HG03521 (cell line): Measurements from ENCODE around the gene PRR15L.
"Not testable (repeated sequence)": the region's sequence is repeated elsewhere in the genome, so short reads cannot be mapped to it uniquely, and the experiment has no call there.

Experiments
- ATAC-seq: cut with Tn5 transposase; IDR thresholded peaks from one replicate; pipeline ENCODE4 v1.9.1; 2021; ENCODE audit warnings: mild to moderate bottlenecking, moderate library complexity; ENCODE audit not compliant: unreplicated experiment

The PRR15L gene

DNA sequence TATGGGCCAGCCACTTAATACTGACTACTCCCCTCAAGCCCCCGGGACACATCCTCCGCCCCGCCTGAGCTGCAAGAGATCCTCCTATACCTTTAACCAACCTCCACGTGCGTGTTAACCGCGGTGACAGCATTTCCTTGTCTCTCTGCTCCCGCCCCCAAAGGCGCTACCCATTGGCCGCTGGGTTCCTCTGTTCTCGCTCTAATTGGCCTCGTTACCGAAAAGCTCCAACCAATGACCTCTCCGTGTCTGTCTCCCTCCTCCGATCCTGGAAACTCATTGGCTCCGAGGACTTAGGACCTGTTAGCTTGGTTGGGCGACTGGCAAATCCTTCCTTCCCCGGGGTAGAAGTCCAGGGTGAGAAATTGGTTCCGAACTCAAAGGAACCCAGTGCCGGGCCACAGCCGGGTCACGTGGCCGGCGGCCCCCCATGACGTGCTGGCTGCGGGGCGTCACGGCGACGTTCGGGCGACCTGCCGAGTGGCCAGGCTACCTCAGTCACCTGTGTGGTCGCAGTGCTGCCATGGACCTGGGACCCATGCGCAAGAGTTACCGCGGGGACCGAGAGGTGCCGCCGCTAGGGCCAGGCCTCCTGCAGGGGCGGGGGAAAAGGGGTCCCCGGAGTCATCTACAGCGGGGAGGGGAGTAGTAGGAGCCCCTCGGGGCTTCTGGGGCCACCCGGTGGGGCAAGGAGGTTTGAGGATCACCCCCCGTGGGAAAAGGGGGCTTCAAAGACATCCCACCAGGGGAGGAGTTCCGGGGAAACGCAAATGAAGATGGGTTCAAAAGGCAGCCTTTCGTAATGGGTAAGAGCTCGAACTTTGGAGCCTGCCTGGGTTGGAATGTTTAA is 16.2 kb downstream of the PRR15L start, which contains the start of gene PNPO:
Gene PNPO (plus strand): TSS at position 326 of the 850 bp plus-strand sequence. CDS start 105 bp downstream, at position 431.
- peak; percentile 90 for ATAC-seq

DNA sequence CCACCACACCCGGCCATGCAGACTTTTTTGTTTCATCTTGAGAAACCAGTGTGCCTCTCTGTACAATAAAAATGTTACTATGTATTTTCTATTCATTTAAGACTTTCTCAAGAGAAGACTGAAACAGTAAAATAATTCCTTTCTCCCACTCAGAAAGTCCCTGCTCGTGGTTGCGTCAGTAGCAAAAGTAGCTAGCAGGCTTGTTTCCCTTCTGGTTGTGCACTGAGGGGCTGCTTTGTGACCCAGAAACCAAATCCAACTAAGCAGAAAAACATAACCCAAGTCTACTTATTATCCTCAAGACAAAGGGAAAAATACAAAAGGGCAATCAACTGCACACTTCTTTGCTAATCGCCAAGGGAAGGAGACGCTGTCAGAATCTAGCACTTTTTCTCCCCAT is 19.7 kb downstream of the PRR15L start:
- ATAC-seq: no peak

- no peak for ATAC-seq
These were observed 21.7 kb downstream of the PRR15L start for GRCh38 chr17:47935961-47936360.

DNA sequence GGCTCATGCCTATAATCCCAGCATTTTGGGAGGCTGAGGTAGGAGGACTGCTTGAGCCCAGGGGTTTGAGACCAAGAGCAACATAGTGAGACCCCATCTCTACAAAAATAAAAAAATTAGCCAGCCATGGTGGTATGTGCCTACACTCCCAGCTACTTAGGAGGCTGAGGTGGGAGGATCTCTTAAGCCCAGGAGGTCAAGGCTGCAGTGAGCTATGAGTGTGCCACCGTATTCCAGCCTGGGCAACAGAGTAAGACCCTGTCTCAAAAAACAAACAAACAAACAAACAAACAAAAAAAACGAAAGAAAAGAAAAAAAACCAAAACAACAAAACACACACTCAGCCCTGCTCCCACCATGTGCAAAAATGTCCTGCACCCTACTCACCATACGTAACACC is 22.2 kb downstream of the PRR15L start:
- ATAC-seq: not testable (repeated sequence)

- no peak for ATAC-seq
These were observed 22.8 kb downstream of the PRR15L start for GRCh38 chr17:47934856-47935255.

DNA sequence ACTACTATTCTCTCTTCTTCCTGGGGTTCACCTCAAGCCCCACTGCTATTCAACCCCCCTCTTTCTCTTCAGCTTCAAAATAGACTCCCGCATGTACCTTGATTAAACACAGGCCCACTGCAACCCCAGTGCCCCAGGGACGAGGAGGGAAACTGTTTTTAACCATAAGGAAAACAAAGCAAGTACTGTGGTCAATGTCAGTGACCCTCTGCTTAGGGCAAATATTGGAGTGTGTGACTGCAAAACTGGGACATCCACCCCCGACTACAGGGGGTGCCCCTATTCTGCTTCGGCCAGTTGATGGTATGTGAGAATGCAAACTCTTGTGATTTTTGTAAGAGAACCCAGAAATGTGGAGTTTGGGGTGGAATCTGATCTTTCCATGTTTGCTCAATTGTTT is 25.8 kb downstream of the PRR15L start:
- no peak for ATAC-seq

- no peak for ATAC-seq
These were observed 28.3 kb downstream of the PRR15L start for GRCh38 chr17:47929218-47930000.

DNA sequence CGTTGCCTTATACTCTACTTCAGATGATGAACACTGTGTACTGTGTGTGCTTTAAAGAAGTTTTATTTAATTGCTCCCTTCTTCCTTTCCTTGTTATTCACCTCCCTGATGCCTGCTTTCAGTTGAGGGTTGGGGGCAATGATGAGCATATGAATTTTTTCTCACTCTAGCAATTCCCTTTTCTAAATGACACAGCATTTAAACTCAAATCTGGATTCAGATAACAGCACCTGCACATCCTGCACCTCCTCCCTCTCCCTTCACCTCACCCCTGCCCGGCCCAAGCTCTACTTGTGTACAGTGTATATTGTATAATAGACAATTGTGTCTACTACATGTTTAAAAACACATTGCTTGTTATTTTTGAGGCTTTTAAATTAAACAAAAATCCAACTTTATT is 29.3 kb downstream of the PRR15L start:
- ATAC-seq: no peak

GRCh38 chr17:47927821-47928400 is 29.8 kb downstream of the PRR15L start:
- no peak for ATAC-seq

- no peak for ATAC-seq
These were observed 32.0 kb downstream of the PRR15L start for GRCh38 chr17:47925678-47925988.

- no peak for ATAC-seq
These were observed 32.7 kb downstream of the PRR15L start for GRCh38 chr17:47924785-47925677.

GRCh38 chr17:47919889-47920288 is 37.8 kb downstream of the PRR15L start:
- not testable (repeated sequence) for ATAC-seq

GRCh38 chr17:47918991-47919390 is 38.7 kb downstream of the PRR15L start:
- no peak for ATAC-seq

GRCh38 chr17:47918006-47918405 is 39.7 kb downstream of the PRR15L start:
- no peak for ATAC-seq

GRCh38 chr17:47917581-47917980 is 40.1 kb downstream of the PRR15L start:
- ATAC-seq: no peak

GRCh38 chr17:47916489-47917208 is 41.0 kb downstream of the PRR15L start:
- ATAC-seq: no peak

DNA sequence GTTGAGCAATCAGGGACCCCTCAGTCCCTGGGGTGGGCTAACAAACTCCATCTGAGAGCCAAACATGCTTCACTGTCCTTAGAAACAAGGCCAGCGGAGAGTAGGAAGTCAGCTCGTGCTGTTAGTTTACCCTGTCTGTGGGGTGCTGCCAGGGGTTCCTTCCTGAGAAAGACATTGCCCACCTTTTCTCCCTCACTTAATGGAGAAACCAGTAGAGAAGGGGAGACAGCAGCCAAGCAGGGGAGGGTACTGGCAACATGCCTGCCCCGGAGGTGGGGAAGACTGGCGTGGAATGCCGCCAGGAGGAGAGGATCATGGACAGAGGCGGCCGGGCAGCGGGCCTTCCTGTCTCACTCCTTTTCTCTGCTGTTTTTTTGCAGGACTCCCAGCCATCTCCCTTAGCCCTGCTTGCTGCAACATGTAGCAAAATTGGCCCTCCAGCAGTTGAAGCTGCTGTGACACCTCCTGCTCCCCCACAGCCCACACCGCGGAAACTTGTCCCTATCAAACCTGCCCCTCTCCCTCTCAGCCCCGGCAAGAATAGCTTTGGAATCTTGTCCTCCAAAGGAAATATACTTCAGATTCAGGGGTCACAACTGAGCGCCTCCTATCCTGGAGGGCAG is 41.8 kb downstream of the PRR15L start:
- no peak for ATAC-seq

- no peak for ATAC-seq
These were observed 43.3 kb downstream of the PRR15L start for GRCh38 chr17:47914306-47914948.

- ATAC-seq: no peak
These were observed 44.6 kb downstream of the PRR15L start for GRCh38 chr17:47913050-47913449.
